ENCODE results near the gene RAB4A.

Gene RAB4A

DNA sequence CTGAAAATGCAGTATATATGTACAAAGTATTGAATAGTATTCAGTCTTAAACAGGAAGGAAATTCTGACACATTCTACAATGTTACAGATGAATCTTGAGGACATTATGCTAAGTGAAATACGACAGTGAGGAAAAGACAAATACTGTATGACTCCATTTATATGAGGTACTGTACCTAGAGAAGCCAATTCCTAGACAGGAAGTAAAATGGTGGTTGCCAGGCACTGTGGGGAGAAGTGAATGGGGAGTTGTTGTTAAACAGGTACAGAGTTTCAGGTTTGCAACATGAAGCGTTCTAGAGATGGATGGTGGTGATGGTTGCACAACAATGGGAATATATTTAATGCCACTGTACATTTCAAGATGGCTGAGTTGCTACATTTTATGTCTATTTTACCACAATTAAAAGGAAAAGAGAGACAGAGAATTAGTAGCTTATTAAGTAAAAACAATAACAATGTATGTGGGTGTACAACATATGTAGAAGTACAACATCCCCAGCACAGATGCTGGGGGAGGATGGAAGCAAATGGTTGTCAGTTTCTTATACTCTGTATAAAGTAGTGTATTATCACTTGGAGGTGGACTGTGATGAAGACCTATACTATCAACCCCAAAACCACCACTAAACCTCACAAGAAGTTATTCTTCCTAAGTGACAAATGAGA is 3.9 kb upstream of the RAB4A start:
- in situ Hi-C loops (cut with HindIII; ENCODE audit: low pct_ligation_motif_present, low sequenced_read_pairs), result loop anchor here (25.0 kb wide), 1 partner anchor 195 kb away; no protein-coding TSS in a partner anchor
- TF ChIP-seq CTCF (IDR thresholded peaks at IDR 0.05; ENCODE audit: low read depth, low read length, missing control alignments), result no peak
- H3K27ac ChIP-seq, result no peak overlapping the region

GRCh38 chr1:229268505-229268904 is 2.4 kb upstream of the RAB4A start:
- Histone ChIP-seq H3K27me3 (replicated peaks) (no peaks in the 10 kb centered on the region), H3K27ac (no peak overlapping the region), H3K36me3 (replicated peaks) (no peaks in the 10 kb centered on the region), H3K4me3 (ENCODE audit: low read depth, low read length) (no peak overlapping the region)
- in situ Hi-C loops (cut with HindIII; ENCODE audit: low pct_ligation_motif_present, low sequenced_read_pairs), result loop anchor here (25.0 kb wide), 1 partner anchor 194 kb away; no protein-coding TSS in a partner anchor
- DNase-seq, result no peak
- TF ChIP-seq CTCF (IDR thresholded peaks at IDR 0.05; ENCODE audit: low read depth, low read length, missing control alignments), result no peak

More for the DNA sequence above, 3.9 kb upstream of the RAB4A start:
- no peaks in the 10 kb centered on the region for H3K36me3 ChIP-seq (replicated peaks)
- DNase-seq, result no peak
- no peak overlapping the region for H3K4me3 ChIP-seq (ENCODE audit: low read depth, low read length)
- H3K27me3 ChIP-seq (replicated peaks), result no peaks in the 10 kb centered on the region

DNA sequence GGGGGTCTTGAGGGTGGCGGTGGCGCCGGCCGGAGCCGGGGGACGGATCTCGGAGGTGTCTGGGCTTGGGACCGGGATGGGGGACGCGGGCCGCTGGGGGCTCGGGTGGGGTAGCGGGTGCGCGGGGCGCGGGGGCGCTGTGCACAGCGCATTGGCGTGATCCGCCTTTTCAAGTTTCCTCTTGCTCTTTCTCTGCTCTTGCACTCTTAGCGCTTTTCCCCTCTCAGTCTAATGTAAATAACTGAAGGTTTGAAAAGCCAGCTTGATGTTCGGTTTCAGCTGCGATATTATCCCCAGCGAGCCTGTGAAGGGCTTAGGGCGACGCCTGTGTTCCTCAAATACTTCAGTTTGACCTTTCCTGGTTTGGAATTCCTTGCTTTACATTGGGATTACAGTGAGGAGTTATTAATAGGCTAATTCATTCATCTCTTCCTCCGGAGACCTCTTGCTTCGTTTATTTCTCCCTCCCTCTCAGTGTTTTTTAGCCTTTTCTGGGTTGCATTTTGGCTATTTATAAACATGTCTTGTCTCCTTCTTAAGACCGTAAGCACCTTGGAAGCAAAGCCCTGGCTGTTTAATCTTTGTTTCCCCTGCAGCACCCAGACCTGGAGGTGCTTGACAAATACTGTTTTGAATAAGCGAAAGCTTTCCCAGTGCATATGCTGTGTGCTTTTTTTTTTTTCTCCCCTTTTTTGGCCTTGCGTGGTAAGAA is 693 bp downstream of the RAB4A start:
- in situ Hi-C loops (cut with HindIII; ENCODE audit: low pct_ligation_motif_present, low sequenced_read_pairs), result loop anchor here (25.0 kb wide), 1 partner anchor 191 kb away; no protein-coding TSS in a partner anchor
- peak; percentile 22 for TF ChIP-seq CTCF (IDR thresholded peaks at IDR 0.05; ENCODE audit: low read depth, low read length, missing control alignments)
- H3K27ac ChIP-seq, result peak overlapping the region; percentile 64
- H3K36me3 ChIP-seq (replicated peaks), result no peaks in the 10 kb centered on the region
- peak overlapping the region; percentile 58 for H3K4me3 ChIP-seq (ENCODE audit: low read depth, low read length)
- DNase-seq, result no peak
- H3K27me3 ChIP-seq (replicated peaks), result no peaks in the 10 kb centered on the region

- in situ Hi-C loops (cut with HindIII; ENCODE audit: low pct_ligation_motif_present, low sequenced_read_pairs), result loop anchor here (25.0 kb wide), 1 partner anchor 190 kb away; no protein-coding TSS in a partner anchor
- no peak overlapping the region for H3K27ac ChIP-seq
- H3K36me3 ChIP-seq (replicated peaks), result no peaks in the 10 kb centered on the region
- DNase-seq, result no peak
- no peak for TF ChIP-seq CTCF (IDR thresholded peaks at IDR 0.05; ENCODE audit: low read depth, low read length, missing control alignments)
- peak overlapping the region; percentile 58 for H3K4me3 ChIP-seq (ENCODE audit: low read depth, low read length)
- H3K27me3 ChIP-seq (replicated peaks), result no peaks in the 10 kb centered on the region
These were observed 1.6 kb downstream of the RAB4A start for GRCh38 chr1:229272164-229273158.

DNA sequence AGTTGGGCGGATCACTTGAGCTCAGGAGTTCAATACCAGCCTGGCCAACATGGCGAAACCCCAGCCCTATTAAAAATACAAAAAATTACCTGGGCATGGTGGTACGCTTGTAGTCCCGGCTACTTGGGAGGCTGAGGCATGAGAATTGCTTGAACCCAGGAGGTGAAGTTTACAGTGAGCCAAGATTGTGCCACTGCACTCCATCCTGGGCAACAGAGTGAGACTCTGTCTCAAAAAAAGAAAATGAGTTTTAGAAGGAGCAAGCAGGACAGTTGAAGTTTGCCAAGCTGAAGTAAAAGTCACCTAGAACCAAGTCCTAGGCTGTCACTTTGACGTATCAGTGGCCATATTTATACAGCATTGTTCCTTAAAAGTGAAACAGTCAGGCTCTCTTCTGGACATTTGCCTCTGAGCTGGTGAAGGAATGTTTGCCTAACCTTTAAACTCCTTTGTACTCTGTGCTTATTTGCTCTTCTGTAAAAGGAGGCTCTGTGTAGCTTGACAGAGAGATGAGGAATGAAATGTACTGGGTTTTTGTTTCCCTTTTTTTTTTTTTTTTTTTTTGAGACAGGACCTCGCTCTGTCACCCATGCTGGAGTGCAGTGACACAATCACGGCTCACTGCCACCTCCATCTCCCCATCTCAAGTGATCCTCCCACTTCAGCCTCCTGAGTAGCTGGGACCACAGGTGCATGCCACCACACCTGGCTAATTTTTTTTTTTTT is 2.8 kb downstream of the RAB4A start:
- H3K27ac ChIP-seq, result no peak overlapping the region
- H3K27me3 ChIP-seq (replicated peaks), result no peaks in the 10 kb centered on the region
- TF ChIP-seq CTCF (IDR thresholded peaks at IDR 0.05; ENCODE audit: low read depth, low read length, missing control alignments), result no peak
- H3K36me3 ChIP-seq (replicated peaks), result no peaks in the 10 kb centered on the region
- H3K4me3 ChIP-seq (ENCODE audit: low read depth, low read length), result no peak overlapping the region
- in situ Hi-C loops (cut with HindIII; ENCODE audit: low pct_ligation_motif_present, low sequenced_read_pairs), result loop anchor here (25.0 kb wide), 1 partner anchor 189 kb away; no protein-coding TSS in a partner anchor
- no peak for DNase-seq

Data from brain microvascular endothelial cell (primary cell).